GM12878 (cell line): ENCODE data around the gene SLC3A2. TPM values are rescaled to one million over a fixed set of nuclear protein-coding genes. Genes with fewer than 3 reads are reported as not detected.

Experiments used
- ATAC-seq: fragments of 200-7000 bp; cut with Tn5 transposase; 3 replicates; pipeline ENCODE4 v1.9.1; 2020; ENCODE audit warnings: mild to moderate bottlenecking, moderate library complexity
- BruUV-seq: library from RNA; stranded (reverse); fragments of 400-500 nt; replicated peaks from 2 replicates; lab custom pipeline; 2021; lab: Mats Ljungman, UMichigan
- CTCF ChIA-PET: fragments of 300-600 bp; sonication (Branson Sonifier 250); formaldehyde crosslinking; extraction: SDS; loops from one replicate; lab custom pipeline; 2021; ENCODE audit warnings: inconsistent platforms; lab: Yijun Ruan, JAX
- POLR2A ChIA-PET: fragments of 350-600 bp; formaldehyde crosslinking; extraction: SDS; loops from one replicate; lab custom pipeline; 2021; ENCODE audit warnings: inconsistent platforms; lab: Charles Lee
- RAD21 ChIA-PET: fragments of 300-600 bp; sonication (Branson Sonifier 250); formaldehyde crosslinking; loops from one replicate; lab custom pipeline; 2023; ENCODE audit warnings: antibody characterized with exemption; ENCODE audit not compliant: unreplicated experiment; lab: Charles Lee
- SMC1A ChIA-PET: fragments of 300-600 bp; sonication (Branson Sonifier 250); formaldehyde crosslinking; loops from one replicate; lab custom pipeline; 2023; ENCODE audit not compliant: unreplicated experiment, uncharacterized antibody; lab: Charles Lee
- DNase-seq: peaks from one replicate; pipeline ENCODE4 v3.0.0-alpha.2; 2011; ENCODE audit warnings: low read depth, low spot score
- FAIRE-seq: peaks from 3 replicates; lab custom pipeline; 2011; peaks lifted over from hg19 to GRCh38; lab: Jason Lieb, UNC
- H2AFZ ChIP-seq: 2 replicates; pipeline ENCODE4 v1.6.0; 2011; ENCODE audit warnings: low read depth, low read length, control low read depth; ENCODE audit not compliant: control insufficient read depth
- H3K27ac ChIP-seq: 2 replicates; pipeline ENCODE4 v1.5.1; 2011; ENCODE audit warnings: control low read depth; ENCODE audit not compliant: control insufficient read depth, insufficient read depth
- H3K27me3 ChIP-seq, 2 experiments: replicated peaks in 1 of 2; 2 replicates each; pipeline versions ENCODE4 v1.6.0 to v1.6.1; 2011; ENCODE audit warnings: low read length in 1 of 2; ENCODE audit not compliant: control insufficient read depth in 2 of 2, insufficient read depth in 2 of 2
- H3K36me3 ChIP-seq, 2 experiments: 2 replicates each; pipeline ENCODE4 v1.5.1; 2011; ENCODE audit warnings: low read length in 1 of 2; ENCODE audit not compliant: control insufficient read depth in 2 of 2, insufficient read depth in 2 of 2
- H3K4me1 ChIP-seq: 2 replicates; pipeline ENCODE4 v1.6.1; 2011; ENCODE audit warnings: mild to moderate bottlenecking, low read length, moderate library complexity, mixed read lengths; ENCODE audit not compliant: control insufficient read depth, insufficient read depth
- H3K4me2 ChIP-seq: 2 replicates; pipeline ENCODE4 v1.6.0; 2011; ENCODE audit warnings: control low read depth; ENCODE audit not compliant: control insufficient read depth, insufficient read depth
- H3K4me3 ChIP-seq: fragments of 200-600 bp; sonication (generic); 2 replicates; pipeline ENCODE4 v1.5.1; 2016
- H3K79me2 ChIP-seq: 2 replicates; pipeline ENCODE4 v1.6.0; 2011; ENCODE audit warnings: low read length; ENCODE audit not compliant: control insufficient read depth, insufficient read depth
- H3K9ac ChIP-seq: 2 replicates; pipeline ENCODE4 v1.8.0; 2011; ENCODE audit warnings: low read length, control low read depth, mixed read lengths; ENCODE audit not compliant: control insufficient read depth, insufficient read depth
- H3K9me3 ChIP-seq: replicated peaks from 3 replicates; pipeline ENCODE4 v1.5.1; 2011; ENCODE audit warnings: mild to moderate bottlenecking, low read length; ENCODE audit not compliant: control insufficient read depth, insufficient read depth
- H4K20me1 ChIP-seq: 2 replicates; pipeline ENCODE4 v1.6.0; 2011; ENCODE audit not compliant: control insufficient read depth, insufficient read depth
- ATF3 ChIP-seq: IDR thresholded peaks from 2 replicates; pipeline ENCODE4 v1.6.1; 2011; ENCODE audit warnings: low read depth, mild to moderate bottlenecking, low read length, moderate library complexity, borderline replicate concordance; ENCODE audit errors: extremely low read depth
- BCL11A ChIP-seq: IDR thresholded peaks from 2 replicates; pipeline ENCODE4 v1.6.1; 2011; ENCODE audit warnings: low read depth, low read length
- CBFB ChIP-seq: IDR thresholded peaks from 2 replicates; pipeline ENCODE4 v1.6.1; 2016; ENCODE audit warnings: antibody characterized with exemption, low read depth
- CBX5 ChIP-seq: sonication (generic); IDR thresholded peaks from 2 replicates; pipeline ENCODE4 v1.6.1; 2016; ENCODE audit warnings: low read depth, moderate library complexity, mild to moderate bottlenecking, inconsistent platforms
- ETV6 ChIP-seq, 2 experiments: fragments of 450-650 bp in 1 of 2; IDR thresholded peaks in 1 of 2; conservative IDR thresholded peaks in 1 of 2; 2 replicates each; pipeline ENCODE4 v1.6.1; 2014; ENCODE audit warnings: antibody characterized with exemption in 1 of 2, borderline replicate concordance in 1 of 2, low read depth in 1 of 2, mild to moderate bottlenecking in 1 of 2, moderate library complexity in 1 of 2
- IRF4 ChIP-seq: IDR thresholded peaks from 2 replicates; pipeline ENCODE4 v1.6.1; 2011; ENCODE audit warnings: low read depth, low read length
- RCOR1 ChIP-seq: conservative IDR thresholded peaks from 2 replicates; pipeline ENCODE4 v1.6.1; 2012; ENCODE audit warnings: low read depth, low read length, improper control_type of control experiment
- TCF12 ChIP-seq: IDR thresholded peaks from 2 replicates; pipeline ENCODE4 v1.6.1; 2011; ENCODE audit warnings: low read depth, mild to moderate bottlenecking, low read length
- TCF3 ChIP-seq: IDR thresholded peaks from 2 replicates; pipeline ENCODE4 v1.6.1; 2012; ENCODE audit warnings: low read depth, mild to moderate bottlenecking, low read length, borderline replicate concordance; ENCODE audit not compliant: insufficient read depth
- ZNF217 ChIP-seq: fragments of 450-650 bp; IDR thresholded peaks from 2 replicates; pipeline ENCODE4 v1.6.1; 2017; ENCODE audit warnings: antibody characterized with exemption, mild to moderate bottlenecking
- WGBS: methylation state at CpG from one replicate; pipeline ENCODE4 v1.1.6; 2016; ENCODE audit warnings: low lambda C conversion rate; ENCODE audit not compliant: insufficient replicate concordance, insufficient coverage; ENCODE audit errors: missing lambda C conversion rate; 5-methylcytosine and 5-hydroxymethylcytosine counted together
- in situ Hi-C: fragments of 300-500 bp; cut with MboI; formaldehyde crosslinking; loops from 9 replicates; pipeline ENCODE4 v1.14.3; 2018; ENCODE audit warnings: mixed read lengths
- intact Hi-C: fragments of 100-400 bp; cut with micrococcal nuclease; formaldehyde crosslinking; loops from one replicate; pipeline ENCODE4 v1.14.2; 2022; ENCODE audit not compliant: unreplicated experiment
- polyA plus RNA-seq, 11 experiments: library from polyadenylated mRNA; depleted of rRNA in 4 of 11; unstranded in 6 of 11; stranded (reverse) in 5 of 11; fragments of >200 nt; fragmentation: Nextera tagmentation in 4 of 11; fragmentation: Illumina TruSeq in 1 of 11; extraction: Ambion mirVana in 4 of 11; extraction: Trizol in 1 of 11; gene quantifications; 1 replicate in 1 of 11; 2 replicates in 10 of 11; pipeline versions ENCODE4 v1.2.1 to v1.2.3, GENCODE V29; 2011 to 2016; ENCODE audit warnings: inconsistent platforms in 2 of 11, missing spikeins in 2 of 11, low read depth in 1 of 11
- total RNA-seq, 4 experiments: library from RNA; depleted of rRNA in 3 of 4; stranded (reverse); fragments of >200 nt in 3 of 4; fragmentation: Illumina TruSeq in 1 of 4; extraction: Trizol in 1 of 4; gene quantifications; 2 replicates each; pipeline versions ENCODE4 v1.2.1 to v1.2.3, GENCODE V29; 2013 to 2021

The SLC3A2 gene
- total and polyA plus RNA-seq, 10 of the 15 experiments (the other 5 are each of a cell fraction or from before 2014, with no cell fraction given): 6.9 to 158 (median 106) TPM

GRCh38 chr11:62885137-62885750 is 4.5 kb downstream of the SLC3A2 start:
- no peak overlapping the region; the same call in 1 of the 2 replicates for H3K4me2 ChIP-seq
- TF ChIP-seq CBFB: no peak
- no peak for TF ChIP-seq ETV6 (conservative IDR thresholded peaks at IDR 0.05 in 1 of 2, IDR thresholded peaks at IDR 0.05 in 1 of 2; ENCODE audit: borderline replicate concordance in 1 of 2, low read depth in 1 of 2)
- TF ChIP-seq ATF3: no peak
- no peak for TF ChIP-seq TCF12
- TF ChIP-seq ZNF217: no peak
- no peak for TF ChIP-seq BCL11A
- no peak for TF ChIP-seq RCOR1
- no peak for TF ChIP-seq CBX5
- no peak for TF ChIP-seq TCF3
- TF ChIP-seq IRF4: no peak
- TF ChIP-seq, all 136 proteins: peak for 0
- H4K20me1 ChIP-seq: 0 out of 2 replicates have a peak, but pooled peaks cover 3% of the 10 kb centered on the region
- peaks cover 40% of the 10 kb centered on the region in 2 experiments for H3K36me3 ChIP-seq
- no TSS peak for BruUV-seq
- ATAC-seq (no peak), FAIRE-seq (no peak), DNase-seq (no peak)
- no peaks in the 10 kb centered on the region for H3K27me3 ChIP-seq
- WGBS: 96% methylated on average over 11 of the region's 11 CpGs
- H3K4me1 ChIP-seq: peaks cover 5% of the 10 kb centered on the region
- intact Hi-C loops (no loop called here), in situ Hi-C loops (no loop called here)
- no peak overlapping the region for H3K9ac ChIP-seq
- H3K27ac ChIP-seq: no peak overlapping the region
- H2AFZ ChIP-seq: no peak overlapping the region
- ChIA-PET RAD21 (no interaction called here), SMC1A (interaction anchor here (1.1 to 2.2 kb wide), 3 partner anchors 57 to 99 kb away, joined by 3 to 5 read pairs (median 5); no protein-coding TSS in a partner anchor), CTCF (interaction anchor here (0.5 to 4.3 kb wide), 7 partner anchors 12 to 524 kb away, joined by 3 to 16 read pairs (median 6); no protein-coding TSS in a partner anchor), POLR2A (interaction anchor here (1.0 kb wide), 2 partner anchors 44 kb away, joined by 3 to 4 read pairs; no protein-coding TSS in a partner anchor)
- peaks cover 40% of the 10 kb centered on the region for H3K79me2 ChIP-seq
- H3K4me3 ChIP-seq: no peak overlapping the region
- H3K9me3 ChIP-seq: no peaks in the 10 kb centered on the region
